OCI-LY7 (cell line): ENCODE measurements around the gene LRRC26.

Source experiments
- CTCF ChIP-seq: fragments of 200-600 bp; sonication (generic); conservative IDR thresholded peaks from 2 replicates; pipeline ENCODE4 v1.5.1; 2014; ENCODE audit warnings: mild to moderate bottlenecking, antibody characterized with exemption, low read length, moderate library complexity, mixed read lengths
- EZH2phosphoT487 ChIP-seq: fragments of 200-600 bp; sonication (generic); IDR thresholded peaks from 2 replicates; pipeline ENCODE4 v1.6.1; 2018; ENCODE audit warnings: low read depth, borderline replicate concordance, mild to moderate bottlenecking, mixed run types, antibody characterized with exemption, low read length, moderate library complexity, mixed read lengths

- TF ChIP-seq CTCF (no peak), EZH2phosphoT487 (no peak)
Measured at GRCh38 chr9:137146527-137146918, 23.3 kb downstream of the LRRC26 start.
